NB4 (cell line): ENCODE results near the gene PDGFC.

Experiments used
- POLR2A ChIP-seq: IDR thresholded peaks from 2 replicates; pipeline ENCODE4 v1.6.1; 2011; ENCODE audit warnings: mild to moderate bottlenecking; ENCODE audit not compliant: insufficient read length; ENCODE audit errors: extremely low read depth
- TF ChIP-seq, protein P1 (sequence below): IDR thresholded peaks from one replicate; pipeline ENCODE4 v1.5.1; 2012; ENCODE audit warnings: low read depth, low read length

DNA sequence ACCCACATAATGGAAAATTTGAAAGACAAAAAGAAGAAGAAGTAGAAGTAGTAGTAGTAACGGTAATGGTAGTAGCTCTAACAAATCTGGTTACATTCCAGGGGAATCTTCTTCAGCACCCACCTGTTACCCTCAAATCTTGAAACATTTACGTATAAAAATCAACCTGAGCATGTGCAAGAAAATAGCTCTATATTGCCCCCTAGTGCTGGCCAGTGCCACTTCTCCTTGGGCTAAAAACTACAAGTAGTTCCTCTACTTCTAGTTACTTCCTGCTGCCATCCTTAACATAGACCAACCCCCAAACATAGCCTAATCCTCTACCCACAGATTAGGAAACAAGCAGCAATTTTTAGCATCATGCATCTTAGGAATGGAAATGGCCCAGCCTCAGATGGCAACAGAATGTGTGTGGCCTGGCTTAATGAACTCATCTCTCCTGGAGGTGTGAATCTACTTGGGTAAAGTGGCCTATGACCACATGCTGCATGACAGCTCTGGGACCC lies 3.1 kb downstream of the PDGFC start:
- no peak for TF ChIP-seq POLR2A
- TF ChIP-seq, protein P1, sequence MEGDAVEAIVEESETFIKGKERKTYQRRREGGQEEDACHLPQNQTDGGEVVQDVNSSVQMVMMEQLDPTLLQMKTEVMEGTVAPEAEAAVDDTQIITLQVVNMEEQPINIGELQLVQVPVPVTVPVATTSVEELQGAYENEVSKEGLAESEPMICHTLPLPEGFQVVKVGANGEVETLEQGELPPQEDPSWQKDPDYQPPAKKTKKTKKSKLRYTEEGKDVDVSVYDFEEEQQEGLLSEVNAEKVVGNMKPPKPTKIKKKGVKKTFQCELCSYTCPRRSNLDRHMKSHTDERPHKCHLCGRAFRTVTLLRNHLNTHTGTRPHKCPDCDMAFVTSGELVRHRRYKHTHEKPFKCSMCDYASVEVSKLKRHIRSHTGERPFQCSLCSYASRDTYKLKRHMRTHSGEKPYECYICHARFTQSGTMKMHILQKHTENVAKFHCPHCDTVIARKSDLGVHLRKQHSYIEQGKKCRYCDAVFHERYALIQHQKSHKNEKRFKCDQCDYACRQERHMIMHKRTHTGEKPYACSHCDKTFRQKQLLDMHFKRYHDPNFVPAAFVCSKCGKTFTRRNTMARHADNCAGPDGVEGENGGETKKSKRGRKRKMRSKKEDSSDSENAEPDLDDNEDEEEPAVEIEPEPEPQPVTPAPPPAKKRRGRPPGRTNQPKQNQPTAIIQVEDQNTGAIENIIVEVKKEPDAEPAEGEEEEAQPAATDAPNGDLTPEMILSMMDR = peak; percentile 62
